Measurements from ENCODE around the gene LAMTOR4.

The LAMTOR4 gene

GRCh38 chr7:100157334-100158228, 8.9 kb downstream of the LAMTOR4 start:
- TF ChIP-seq EZH2phosphoT487 (IDR thresholded peaks at IDR 0.05; ENCODE audit: borderline replicate concordance, low read length) (no peak), CTCF (IDR thresholded peaks at IDR 0.05; ENCODE audit: low read depth, low read length, poor library complexity, severe bottlenecking) (no peak)
- H3F3A ChIP-seq (ENCODE audit: control insufficient read depth, insufficient read depth) = peaks cover 26% of the 10 kb centered on the region
- H3K36me3 ChIP-seq (ENCODE audit: control insufficient read depth, low read length) = peaks cover 58% of the 10 kb centered on the region

GRCh38 chr7:100158229-100159098, 9.7 kb downstream of the LAMTOR4 start, which contains the start of gene TRAPPC14:
TSS of gene TRAPPC14 (minus strand) at chr7:100158723. CDS start at chr7:100158499, 224 bp downstream.
- peaks cover 54% of the 10 kb centered on the region for H3K4me1 ChIP-seq (ENCODE audit: control insufficient read depth, low read length)

More at GRCh38 chr7:100157334-100158228, 8.9 kb downstream of the LAMTOR4 start:
- peak overlapping the region; percentile 86 for H3K4me3 ChIP-seq (ENCODE audit: low read length)
- H3K79me2 ChIP-seq (ENCODE audit: control insufficient read depth, low read length) = peaks cover 64% of the 10 kb centered on the region
- H3K27me3 ChIP-seq (ENCODE audit: control insufficient read depth, low read length) = no peaks in the 10 kb centered on the region
- H4K20me1 ChIP-seq (ENCODE audit: control insufficient read depth, insufficient read depth, low read depth, low read length) = peaks cover 8% of the 10 kb centered on the region; the same call in 1 of the 2 replicates
- peak overlapping the region; percentile 67 for H3K27ac ChIP-seq (ENCODE audit: low read depth, low read length)
- H3K4me1 ChIP-seq (ENCODE audit: control insufficient read depth, low read length) = peaks cover 54% of the 10 kb centered on the region
- peak overlapping the region; percentile 94 for H3K4me2 ChIP-seq (ENCODE audit: low read length)
- H3K9me3 ChIP-seq (ENCODE audit: control insufficient read depth, insufficient read depth, low read length) = no peaks in the 10 kb centered on the region
- H3K9me2 ChIP-seq (replicated peaks; ENCODE audit: control insufficient read depth, low read length) = no peaks in the 10 kb centered on the region

More at GRCh38 chr7:100158229-100159098, 9.7 kb downstream of the LAMTOR4 start, which contains the start of gene TRAPPC14:
- Histone ChIP-seq H3K9me3 (ENCODE audit: control insufficient read depth, insufficient read depth, low read length) (no peaks in the 10 kb centered on the region), H3K36me3 (ENCODE audit: control insufficient read depth, low read length) (peaks cover 49% of the 10 kb centered on the region), H3K9me2 (replicated peaks; ENCODE audit: control insufficient read depth, low read length) (no peaks in the 10 kb centered on the region), H3K27me3 (ENCODE audit: control insufficient read depth, low read length) (no peaks in the 10 kb centered on the region), H3F3A (ENCODE audit: control insufficient read depth, insufficient read depth) (peaks cover 21% of the 10 kb centered on the region), H4K20me1 (ENCODE audit: control insufficient read depth, insufficient read depth, low read depth, low read length) (peaks cover 8% of the 10 kb centered on the region; the same call in 1 of the 2 replicates), H3K27ac (ENCODE audit: low read depth, low read length) (peak within 1 kb of the TSS; percentile 67), H3K4me3 (ENCODE audit: low read length) (peak within 1 kb of the TSS; percentile 86), H3K79me2 (ENCODE audit: control insufficient read depth, low read length) (peaks cover 55% of the 10 kb centered on the region), H3K4me2 (ENCODE audit: low read length) (peak within 1 kb of the TSS; percentile 94)
- no peak for TF ChIP-seq EZH2phosphoT487 (IDR thresholded peaks at IDR 0.05; ENCODE audit: borderline replicate concordance, low read length)
- no peak for TF ChIP-seq CTCF (IDR thresholded peaks at IDR 0.05; ENCODE audit: low read depth, low read length, poor library complexity, severe bottlenecking)
